Measurements from ENCODE around the gene PPIE.
A peak's percentile ranks its signal among the peaks of the same experiment; 100 is the strongest.

The PPIE gene

DNA sequence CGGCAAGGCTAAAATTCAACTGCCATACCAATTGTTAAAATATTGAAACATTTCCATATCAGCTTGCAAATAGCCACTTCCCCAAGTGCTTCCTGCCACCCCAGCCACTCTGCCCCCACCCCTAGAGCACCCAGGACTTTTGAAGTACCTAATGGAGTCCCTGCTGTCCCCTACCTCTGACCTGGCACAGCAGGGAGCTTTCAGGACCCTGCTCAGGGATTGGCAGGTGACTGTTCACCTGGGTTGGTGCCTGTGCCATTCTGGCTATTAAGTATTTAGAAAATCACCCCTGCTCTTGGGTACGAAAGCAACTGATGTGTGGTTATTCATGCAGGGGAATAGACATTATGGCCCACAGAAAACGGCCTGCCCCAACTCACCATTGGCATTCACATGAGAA is 38.3 kb upstream of the PPIE start:
- no peak for DNase-seq (ENCODE audit: low read depth)
- TF ChIP-seq CTCF (conservative IDR thresholded peaks at IDR 0.05; ENCODE audit: control insufficient read depth, insufficient read depth, low read depth, low read length) = no peak
- H3K4me3 ChIP-seq (ENCODE audit: control insufficient read depth, low read depth, low read length) = no peak overlapping the region

GRCh38 chr1:39701049-39701439 is 37.6 kb upstream of the PPIE start:
- peak; percentile 56 for DNase-seq (ENCODE audit: low read depth)
- H3K4me3 ChIP-seq (ENCODE audit: control insufficient read depth, low read depth, low read length) = peak overlapping the region; percentile 13
- no peak for TF ChIP-seq CTCF (conservative IDR thresholded peaks at IDR 0.05; ENCODE audit: control insufficient read depth, insufficient read depth, low read depth, low read length)

DNA sequence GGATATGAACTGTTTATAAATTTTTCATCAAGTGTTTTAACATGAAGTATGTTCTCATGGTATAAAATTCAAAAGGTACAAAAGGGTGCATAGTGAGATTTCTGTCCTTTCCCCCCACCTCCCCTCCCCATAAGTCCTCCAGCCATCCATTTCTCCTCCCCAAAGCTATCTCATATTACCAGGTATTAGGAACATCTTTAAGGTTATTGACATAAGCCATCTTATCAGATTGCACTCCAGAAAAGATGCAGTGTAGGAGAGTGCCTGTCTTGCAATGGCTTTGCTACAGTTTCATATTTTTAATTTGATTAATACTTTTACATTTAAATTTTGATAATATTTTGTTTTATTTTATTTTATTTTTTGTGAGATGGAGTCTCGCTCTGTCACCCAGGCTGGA is 33.9 kb upstream of the PPIE start:
- no peak for DNase-seq (ENCODE audit: low read depth)

DNA sequence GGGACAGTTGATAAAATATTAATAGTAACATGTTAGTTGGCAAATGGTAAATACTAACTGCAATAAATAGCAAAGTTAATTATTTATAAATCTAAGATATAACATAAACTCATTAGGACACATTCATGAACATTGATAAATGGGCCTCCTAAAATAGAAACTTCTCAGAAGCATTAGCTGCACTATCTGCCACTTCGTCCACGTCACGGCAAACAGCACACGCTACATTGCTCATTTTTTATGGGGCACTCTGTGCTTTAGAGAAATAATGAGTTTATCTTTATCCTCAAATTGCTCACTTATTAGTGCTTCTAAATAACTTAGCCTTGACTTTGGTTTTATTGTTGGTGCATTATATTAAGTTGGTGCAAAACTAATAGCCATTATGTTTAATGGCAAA is 31.2 kb upstream of the PPIE start:
- no peak for TF ChIP-seq CTCF (conservative IDR thresholded peaks at IDR 0.05; ENCODE audit: control insufficient read depth, insufficient read depth, low read depth, low read length)
- no peak overlapping the region for H3K4me3 ChIP-seq (ENCODE audit: control insufficient read depth, low read depth, low read length)
- DNase-seq (ENCODE audit: low read depth) = no peak

More for the DNA sequence above, 33.9 kb upstream of the PPIE start:
- TF ChIP-seq CTCF (conservative IDR thresholded peaks at IDR 0.05; ENCODE audit: control insufficient read depth, insufficient read depth, low read depth, low read length) = no peak
- no peak overlapping the region for H3K4me3 ChIP-seq (ENCODE audit: control insufficient read depth, low read depth, low read length)

GRCh38 chr1:39711104-39711965 is 27.3 kb upstream of the PPIE start:
- DNase-seq (ENCODE audit: low read depth) = no peak

DNA sequence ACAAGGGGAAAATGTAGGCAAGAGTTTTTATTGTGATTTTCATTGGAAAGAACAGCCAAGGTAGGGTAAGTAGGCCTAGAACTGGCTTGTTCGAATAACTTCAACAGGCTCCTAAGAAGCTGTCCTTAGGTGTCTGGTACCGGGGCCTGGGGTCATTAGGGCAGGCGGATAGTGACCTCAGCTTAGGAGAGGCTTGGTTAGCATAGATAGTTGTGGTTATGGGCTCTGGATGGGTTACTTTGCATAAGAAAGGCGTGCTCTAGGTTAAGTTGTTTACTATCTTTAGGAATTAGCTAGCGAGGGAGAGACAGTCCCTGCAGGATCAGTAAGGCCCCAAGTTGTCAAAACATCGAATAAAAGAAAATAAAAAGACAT is 26.7 kb upstream of the PPIE start:
- no peak overlapping the region for H3K4me3 ChIP-seq (ENCODE audit: control insufficient read depth, low read depth, low read length)
- no peak for TF ChIP-seq CTCF (conservative IDR thresholded peaks at IDR 0.05; ENCODE audit: control insufficient read depth, insufficient read depth, low read depth, low read length)
- no peak for DNase-seq (ENCODE audit: low read depth)

More at GRCh38 chr1:39711104-39711965, 27.3 kb upstream of the PPIE start:
- no peak for TF ChIP-seq CTCF (conservative IDR thresholded peaks at IDR 0.05; ENCODE audit: control insufficient read depth, insufficient read depth, low read depth, low read length)
- no peak overlapping the region for H3K4me3 ChIP-seq (ENCODE audit: control insufficient read depth, low read depth, low read length)
